HEK293 (cell line): ENCODE data around the gene SFTPA1.

ENCODE experiments used
- CTCF ChIA-PET: fragments of 350-600 bp; formaldehyde crosslinking; extraction: SDS; loops from one replicate; lab custom pipeline; 2021; ENCODE audit warnings: antibody characterized with exemption; lab: Yijun Ruan, JAX
- POLR2A ChIA-PET: fragments of 300-600 bp; formaldehyde crosslinking; extraction: SDS; loops from one replicate; lab custom pipeline; 2020; ENCODE audit warnings: antibody characterized with exemption, inconsistent platforms; lab: Yijun Ruan, JAX
- H3K27ac ChIP-seq: fragments of 200-500 bp; sonication (Bioruptor generic); 2 replicates; pipeline ENCODE4 v1.5.1; 2014; ENCODE audit warnings: low read depth, low read length, control low read depth, inconsistent platforms; ENCODE audit errors: extremely low read depth
- H3K36me3 ChIP-seq, 2 experiments: fragments of 200-500 bp in 1 of 2; sonication (Bioruptor generic) in 1 of 2; 1 replicate in 1 of 2; 2 replicates in 1 of 2; pipeline ENCODE4 v1.5.1; 2014 to 2017; ENCODE audit warnings: inconsistent platforms in 2 of 2, low read length in 2 of 2; ENCODE audit not compliant: control insufficient read depth in 2 of 2, insufficient read depth in 1 of 2
- H3K4me1 ChIP-seq: fragments of 200-500 bp; sonication (Bioruptor generic); 2 replicates; pipeline ENCODE4 v1.5.1; 2014; ENCODE audit warnings: mild to moderate bottlenecking, low read length, inconsistent platforms; ENCODE audit not compliant: control insufficient read depth, insufficient read depth
- H3K4me3 ChIP-seq: 2 replicates; pipeline ENCODE4 v1.5.1; 2011; ENCODE audit warnings: low read depth, mild to moderate bottlenecking, control low read depth, low read length, moderate library complexity
- H3K9me3 ChIP-seq: fragments of 200-500 bp; sonication (Bioruptor generic); 2 replicates; pipeline ENCODE4 v1.5.1; 2014; ENCODE audit warnings: low read depth, low read length, inconsistent platforms; ENCODE audit not compliant: control insufficient read depth, insufficient read depth
- FEZF1 ChIP-seq: fragments of 450-650 bp; formaldehyde crosslinking; IDR thresholded peaks from 2 replicates; pipeline ENCODE4 v1.5.1; 2016; ENCODE audit warnings: missing biosample characterization, missing genetic modification characterization
- OSR2 ChIP-seq: fragments of 450-650 bp; formaldehyde crosslinking; IDR thresholded peaks from 2 replicates; pipeline ENCODE4 v1.5.1; 2016; ENCODE audit warnings: missing biosample characterization, missing genetic modification characterization
- SCRT2 ChIP-seq: fragments of 450-650 bp; formaldehyde crosslinking; IDR thresholded peaks from 2 replicates; pipeline ENCODE4 v1.5.1; 2016; ENCODE audit warnings: missing biosample characterization, missing genetic modification characterization
- WT1 ChIP-seq: fragments of 450-650 bp; formaldehyde crosslinking; IDR thresholded peaks from 2 replicates; pipeline ENCODE4 v1.5.1; 2016; ENCODE audit warnings: missing biosample characterization, missing genetic modification characterization
- ZBTB1 ChIP-seq: fragments of 450-650 bp; formaldehyde crosslinking; IDR thresholded peaks from 2 replicates; pipeline ENCODE4 v1.5.1; 2016; ENCODE audit warnings: missing biosample characterization, missing genetic modification characterization
- ZBTB48 ChIP-seq: fragments of 450-650 bp; formaldehyde crosslinking; IDR thresholded peaks from 2 replicates; pipeline ENCODE4 v1.5.1; 2016; ENCODE audit warnings: missing biosample characterization, missing genetic modification characterization
- ZIC2 ChIP-seq: fragments of 450-650 bp; formaldehyde crosslinking; IDR thresholded peaks from 2 replicates; pipeline ENCODE4 v1.5.1; 2016; ENCODE audit warnings: missing biosample characterization, missing genetic modification characterization
- ZNF146 ChIP-seq: fragments of 450-650 bp; formaldehyde crosslinking; IDR thresholded peaks from 2 replicates; pipeline ENCODE4 v1.5.1; 2016; ENCODE audit warnings: missing biosample characterization, missing genetic modification characterization
- ZNF174 ChIP-seq: fragments of 450-650 bp; formaldehyde crosslinking; IDR thresholded peaks from 2 replicates; pipeline ENCODE4 v1.5.0; 2017; ENCODE audit warnings: missing biosample characterization, mild to moderate bottlenecking, missing genetic modification characterization
- ZNF324 ChIP-seq: fragments of 450-650 bp; formaldehyde crosslinking; IDR thresholded peaks from 2 replicates; pipeline ENCODE4 v1.5.1; 2016; ENCODE audit warnings: missing biosample characterization, missing genetic modification characterization
- ZNF560 ChIP-seq: fragments of 450-650 bp; formaldehyde crosslinking; IDR thresholded peaks from 2 replicates; pipeline ENCODE4 v1.5.1; 2017; ENCODE audit warnings: missing biosample characterization, missing genetic modification characterization, borderline replicate concordance
- ZNF629 ChIP-seq: fragments of 450-650 bp; formaldehyde crosslinking; IDR thresholded peaks from 2 replicates; pipeline ENCODE4 v1.5.1; 2017; ENCODE audit warnings: missing biosample characterization, missing genetic modification characterization
- ZSCAN30 ChIP-seq: fragments of 450-650 bp; IDR thresholded peaks from 2 replicates; pipeline ENCODE4 v1.5.1; 2018; ENCODE audit warnings: missing biosample characterization, mild to moderate bottlenecking, missing genetic modification characterization, moderate library complexity
- TF ChIP-seq, protein P1 (sequence below): fragments of 450-650 bp; formaldehyde crosslinking; IDR thresholded peaks from 2 replicates; pipeline ENCODE4 v1.5.1; 2016; ENCODE audit warnings: missing biosample characterization, missing genetic modification characterization, borderline replicate concordance
- TF ChIP-seq, protein P2 (sequence below): fragments of 450-650 bp; formaldehyde crosslinking; IDR thresholded peaks from 2 replicates; pipeline ENCODE4 v1.5.1; 2016; ENCODE audit warnings: missing biosample characterization, missing genetic modification characterization
- TF ChIP-seq, protein P3 (sequence below): IDR thresholded peaks from 2 replicates; pipeline ENCODE4 v1.6.1; 2011; ENCODE audit warnings: mild to moderate bottlenecking, low read depth, low read length, borderline replicate concordance
- TF ChIP-seq, protein P4 (sequence below): fragments of 450-650 bp; IDR thresholded peaks from 2 replicates; pipeline ENCODE4 v1.5.1; 2018; ENCODE audit warnings: missing biosample characterization, mild to moderate bottlenecking, missing genetic modification characterization

The SFTPA1 gene

DNA sequence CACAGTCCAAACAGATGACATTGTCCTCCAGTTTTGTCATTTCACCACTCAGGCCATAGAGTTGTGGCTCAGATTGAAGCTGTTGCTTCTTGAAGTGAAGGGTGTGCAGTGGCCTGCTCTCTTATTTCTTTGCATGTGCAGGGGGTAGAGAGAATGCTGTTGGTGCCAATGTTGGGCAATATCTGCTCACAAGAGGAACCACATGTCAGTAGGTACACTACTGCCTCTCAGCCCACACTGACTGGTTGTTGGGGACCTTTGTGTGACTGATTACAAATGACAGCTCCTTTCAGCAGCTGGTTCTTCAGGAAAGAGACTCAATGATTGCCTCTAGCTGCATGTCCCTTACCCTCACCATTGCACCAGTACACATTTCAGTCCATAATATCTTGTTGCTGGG is 21.9 kb upstream of the SFTPA1 start (continued):
- TF ChIP-seq, protein P1, sequence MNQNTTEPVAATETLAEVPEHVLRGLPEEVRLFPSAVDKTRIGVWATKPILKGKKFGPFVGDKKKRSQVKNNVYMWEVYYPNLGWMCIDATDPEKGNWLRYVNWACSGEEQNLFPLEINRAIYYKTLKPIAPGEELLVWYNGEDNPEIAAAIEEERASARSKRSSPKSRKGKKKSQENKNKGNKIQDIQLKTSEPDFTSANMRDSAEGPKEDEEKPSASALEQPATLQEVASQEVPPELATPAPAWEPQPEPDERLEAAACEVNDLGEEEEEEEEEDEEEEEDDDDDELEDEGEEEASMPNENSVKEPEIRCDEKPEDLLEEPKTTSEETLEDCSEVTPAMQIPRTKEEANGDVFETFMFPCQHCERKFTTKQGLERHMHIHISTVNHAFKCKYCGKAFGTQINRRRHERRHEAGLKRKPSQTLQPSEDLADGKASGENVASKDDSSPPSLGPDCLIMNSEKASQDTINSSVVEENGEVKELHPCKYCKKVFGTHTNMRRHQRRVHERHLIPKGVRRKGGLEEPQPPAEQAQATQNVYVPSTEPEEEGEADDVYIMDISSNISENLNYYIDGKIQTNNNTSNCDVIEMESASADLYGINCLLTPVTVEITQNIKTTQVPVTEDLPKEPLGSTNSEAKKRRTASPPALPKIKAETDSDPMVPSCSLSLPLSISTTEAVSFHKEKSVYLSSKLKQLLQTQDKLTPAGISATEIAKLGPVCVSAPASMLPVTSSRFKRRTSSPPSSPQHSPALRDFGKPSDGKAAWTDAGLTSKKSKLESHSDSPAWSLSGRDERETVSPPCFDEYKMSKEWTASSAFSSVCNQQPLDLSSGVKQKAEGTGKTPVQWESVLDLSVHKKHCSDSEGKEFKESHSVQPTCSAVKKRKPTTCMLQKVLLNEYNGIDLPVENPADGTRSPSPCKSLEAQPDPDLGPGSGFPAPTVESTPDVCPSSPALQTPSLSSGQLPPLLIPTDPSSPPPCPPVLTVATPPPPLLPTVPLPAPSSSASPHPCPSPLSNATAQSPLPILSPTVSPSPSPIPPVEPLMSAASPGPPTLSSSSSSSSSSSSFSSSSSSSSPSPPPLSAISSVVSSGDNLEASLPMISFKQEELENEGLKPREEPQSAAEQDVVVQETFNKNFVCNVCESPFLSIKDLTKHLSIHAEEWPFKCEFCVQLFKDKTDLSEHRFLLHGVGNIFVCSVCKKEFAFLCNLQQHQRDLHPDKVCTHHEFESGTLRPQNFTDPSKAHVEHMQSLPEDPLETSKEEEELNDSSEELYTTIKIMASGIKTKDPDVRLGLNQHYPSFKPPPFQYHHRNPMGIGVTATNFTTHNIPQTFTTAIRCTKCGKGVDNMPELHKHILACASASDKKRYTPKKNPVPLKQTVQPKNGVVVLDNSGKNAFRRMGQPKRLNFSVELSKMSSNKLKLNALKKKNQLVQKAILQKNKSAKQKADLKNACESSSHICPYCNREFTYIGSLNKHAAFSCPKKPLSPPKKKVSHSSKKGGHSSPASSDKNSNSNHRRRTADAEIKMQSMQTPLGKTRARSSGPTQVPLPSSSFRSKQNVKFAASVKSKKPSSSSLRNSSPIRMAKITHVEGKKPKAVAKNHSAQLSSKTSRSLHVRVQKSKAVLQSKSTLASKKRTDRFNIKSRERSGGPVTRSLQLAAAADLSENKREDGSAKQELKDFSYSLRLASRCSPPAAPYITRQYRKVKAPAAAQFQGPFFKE (tag by site-specific recombination) = no peak
- TF ChIP-seq, all 188 proteins: peak for 0

DNA sequence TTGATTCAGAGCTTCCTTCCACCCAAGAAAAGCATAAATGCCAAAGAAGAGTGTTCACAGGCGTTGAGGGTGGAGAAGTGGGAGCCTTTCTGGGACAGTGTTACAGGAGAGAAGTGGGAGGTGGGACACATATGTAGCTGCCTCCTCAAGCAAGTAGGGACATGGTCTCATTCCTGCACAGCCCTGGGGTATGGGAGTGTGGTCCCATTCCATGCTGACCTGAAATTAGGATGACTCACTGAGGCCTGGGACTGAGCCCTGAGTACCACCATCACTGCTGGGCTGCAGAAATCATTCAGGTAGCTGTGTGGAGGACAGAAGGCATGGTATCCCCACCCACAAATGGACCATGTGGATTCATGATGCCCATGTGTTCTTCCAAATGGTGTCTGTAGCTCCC is 17.4 kb upstream of the SFTPA1 start:
- Histone ChIP-seq H3K4me1 (no peaks in the 10 kb centered on the region), H3K36me3 (no peaks in the 10 kb centered on the region), H3K4me3 (no peak overlapping the region), H3K27ac (no peak overlapping the region), H3K9me3 (no peaks in the 10 kb centered on the region)
- POLR2A ChIA-PET = no interaction called here
- TF ChIP-seq, protein P1 (tag by site-specific recombination) = no peak
- TF ChIP-seq ZBTB1 (tag by site-specific recombination) (no peak), OSR2 (tag by site-specific recombination) (no peak), SCRT2 (tag by site-specific recombination) (no peak), ZBTB48 (tag by site-specific recombination) (no peak), WT1 (tag by site-specific recombination) (no peak), ZNF324 (no peak), ZNF146 (tag by site-specific recombination) (no peak), ZNF629 (tag by site-specific recombination) (no peak), ZNF560 (tag by site-specific recombination) (no peak), ZNF174 (tag by site-specific recombination) (no peak), FEZF1 (tag by site-specific recombination) (no peak), ZIC2 (tag by site-specific recombination) (no peak), ZSCAN30 (no peak)
- TF ChIP-seq, protein P2, sequence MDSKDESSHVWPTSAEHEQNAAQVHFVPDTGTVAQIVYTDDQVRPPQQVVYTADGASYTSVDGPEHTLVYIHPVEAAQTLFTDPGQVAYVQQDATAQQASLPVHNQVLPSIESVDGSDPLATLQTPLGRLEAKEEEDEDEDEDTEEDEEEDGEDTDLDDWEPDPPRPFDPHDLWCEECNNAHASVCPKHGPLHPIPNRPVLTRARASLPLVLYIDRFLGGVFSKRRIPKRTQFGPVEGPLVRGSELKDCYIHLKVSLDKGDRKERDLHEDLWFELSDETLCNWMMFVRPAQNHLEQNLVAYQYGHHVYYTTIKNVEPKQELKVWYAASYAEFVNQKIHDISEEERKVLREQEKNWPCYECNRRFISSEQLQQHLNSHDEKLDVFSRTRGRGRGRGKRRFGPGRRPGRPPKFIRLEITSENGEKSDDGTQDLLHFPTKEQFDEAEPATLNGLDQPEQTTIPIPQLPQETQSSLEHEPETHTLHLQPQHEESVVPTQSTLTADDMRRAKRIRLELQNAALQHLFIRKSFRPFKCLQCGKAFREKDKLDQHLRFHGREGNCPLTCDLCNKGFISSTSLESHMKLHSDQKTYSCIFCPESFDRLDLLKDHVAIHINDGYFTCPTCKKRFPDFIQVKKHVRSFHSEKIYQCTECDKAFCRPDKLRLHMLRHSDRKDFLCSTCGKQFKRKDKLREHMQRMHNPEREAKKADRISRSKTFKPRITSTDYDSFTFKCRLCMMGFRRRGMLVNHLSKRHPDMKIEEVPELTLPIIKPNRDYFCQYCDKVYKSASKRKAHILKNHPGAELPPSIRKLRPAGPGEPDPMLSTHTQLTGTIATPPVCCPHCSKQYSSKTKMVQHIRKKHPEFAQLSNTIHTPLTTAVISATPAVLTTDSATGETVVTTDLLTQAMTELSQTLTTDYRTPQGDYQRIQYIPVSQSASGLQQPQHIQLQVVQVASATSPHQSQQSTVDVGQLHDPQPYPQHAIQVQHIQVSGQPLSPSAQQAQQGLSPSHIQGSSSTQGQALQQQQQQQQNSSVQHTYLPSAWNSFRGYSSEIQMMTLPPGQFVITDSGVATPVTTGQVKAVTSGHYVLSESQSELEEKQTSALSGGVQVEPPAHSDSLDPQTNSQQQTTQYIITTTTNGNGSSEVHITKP (tag by site-specific recombination) = no peak
- TF ChIP-seq, protein P3, sequence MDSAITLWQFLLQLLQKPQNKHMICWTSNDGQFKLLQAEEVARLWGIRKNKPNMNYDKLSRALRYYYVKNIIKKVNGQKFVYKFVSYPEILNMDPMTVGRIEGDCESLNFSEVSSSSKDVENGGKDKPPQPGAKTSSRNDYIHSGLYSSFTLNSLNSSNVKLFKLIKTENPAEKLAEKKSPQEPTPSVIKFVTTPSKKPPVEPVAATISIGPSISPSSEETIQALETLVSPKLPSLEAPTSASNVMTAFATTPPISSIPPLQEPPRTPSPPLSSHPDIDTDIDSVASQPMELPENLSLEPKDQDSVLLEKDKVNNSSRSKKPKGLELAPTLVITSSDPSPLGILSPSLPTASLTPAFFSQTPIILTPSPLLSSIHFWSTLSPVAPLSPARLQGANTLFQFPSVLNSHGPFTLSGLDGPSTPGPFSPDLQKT = no peak
- TF ChIP-seq, protein P4, sequence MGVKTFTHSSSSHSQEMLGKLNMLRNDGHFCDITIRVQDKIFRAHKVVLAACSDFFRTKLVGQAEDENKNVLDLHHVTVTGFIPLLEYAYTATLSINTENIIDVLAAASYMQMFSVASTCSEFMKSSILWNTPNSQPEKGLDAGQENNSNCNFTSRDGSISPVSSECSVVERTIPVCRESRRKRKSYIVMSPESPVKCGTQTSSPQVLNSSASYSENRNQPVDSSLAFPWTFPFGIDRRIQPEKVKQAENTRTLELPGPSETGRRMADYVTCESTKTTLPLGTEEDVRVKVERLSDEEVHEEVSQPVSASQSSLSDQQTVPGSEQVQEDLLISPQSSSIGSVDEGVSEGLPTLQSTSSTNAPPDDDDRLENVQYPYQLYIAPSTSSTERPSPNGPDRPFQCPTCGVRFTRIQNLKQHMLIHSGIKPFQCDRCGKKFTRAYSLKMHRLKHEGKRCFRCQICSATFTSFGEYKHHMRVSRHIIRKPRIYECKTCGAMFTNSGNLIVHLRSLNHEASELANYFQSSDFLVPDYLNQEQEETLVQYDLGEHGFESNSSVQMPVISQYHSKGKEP = no peak
- CTCF ChIA-PET = interaction anchor here (1.6 kb wide), 1 partner anchor 15 kb away, joined by 5 read pairs; no protein-coding TSS in a partner anchor
